ENCODE measurements around the gene EML2. TPM values are rescaled to one million over a fixed set of nuclear protein-coding genes. Genes with fewer than 3 reads are reported as not detected.

The EML2 gene
- total RNA-seq, 1 experiment from 2014 or later, result 36.2 TPM

DNA sequence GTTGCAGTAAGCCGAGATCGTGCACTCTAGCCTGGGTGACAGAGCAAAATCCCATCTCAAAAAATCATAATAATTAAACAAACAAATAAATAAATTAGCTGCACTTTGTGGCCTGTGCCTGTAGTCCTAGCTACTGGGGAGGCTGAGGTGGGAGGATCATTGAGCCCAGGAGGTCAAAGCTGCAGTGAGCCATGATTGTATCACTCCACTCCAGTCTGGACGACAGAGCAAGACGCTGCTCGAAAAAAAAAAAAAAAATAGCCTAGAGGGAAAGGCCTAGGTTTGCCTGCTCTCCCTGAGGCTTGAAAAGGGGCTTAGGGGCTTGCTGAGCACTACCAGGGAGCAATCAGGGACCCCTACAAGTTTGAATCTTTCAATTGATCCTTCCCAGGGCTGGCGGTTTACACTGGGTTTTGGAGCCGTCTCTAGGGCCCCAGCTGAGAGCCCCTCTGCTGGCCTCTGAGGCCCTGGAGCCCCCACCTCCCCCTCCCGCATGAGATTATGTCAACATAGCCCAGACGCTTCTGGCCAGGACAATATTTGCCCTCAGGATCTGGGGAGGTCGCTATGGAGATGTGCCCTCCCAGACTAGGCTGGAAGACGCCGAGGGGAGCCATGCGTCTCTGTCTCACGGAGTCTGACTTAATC lies 18.4 kb upstream of the EML2 start:
- DNase-seq (ENCODE audit: low read depth), result no peak
- in situ Hi-C loops (cut with HindIII; ENCODE audit: low pct_unique_long_range_greater_than_20kb, low sequenced_read_pairs), result no loop called here

GRCh38 chr19:45655073-45655472 lies 15.9 kb upstream of the EML2 start:
- DNase-seq (ENCODE audit: low read depth), result no peak
- in situ Hi-C loops (cut with HindIII; ENCODE audit: low pct_unique_long_range_greater_than_20kb, low sequenced_read_pairs), result no loop called here

DNA sequence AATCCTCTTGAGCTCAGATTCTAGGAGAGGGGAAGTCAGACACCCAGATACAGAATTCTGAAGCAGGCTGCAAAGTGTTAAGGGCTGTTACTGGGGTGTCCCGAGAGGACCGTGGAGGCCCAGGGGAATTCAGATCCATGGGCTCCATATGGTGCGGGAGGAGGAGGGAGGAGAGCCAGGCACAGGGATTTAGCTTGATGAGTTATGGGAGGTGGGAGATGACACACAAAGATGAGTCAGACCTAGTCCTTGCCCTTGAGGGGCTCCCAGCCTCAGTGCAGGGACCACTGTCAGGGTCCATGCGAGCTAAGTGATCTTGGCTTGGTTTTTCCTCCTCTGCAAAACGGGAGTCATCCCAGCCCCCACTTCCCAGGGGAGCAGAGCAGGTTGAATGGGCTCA lies 14.4 kb upstream of the EML2 start:
- in situ Hi-C loops (cut with HindIII; ENCODE audit: low pct_unique_long_range_greater_than_20kb, low sequenced_read_pairs), result no loop called here
- DNase-seq (ENCODE audit: low read depth), result no peak

DNA sequence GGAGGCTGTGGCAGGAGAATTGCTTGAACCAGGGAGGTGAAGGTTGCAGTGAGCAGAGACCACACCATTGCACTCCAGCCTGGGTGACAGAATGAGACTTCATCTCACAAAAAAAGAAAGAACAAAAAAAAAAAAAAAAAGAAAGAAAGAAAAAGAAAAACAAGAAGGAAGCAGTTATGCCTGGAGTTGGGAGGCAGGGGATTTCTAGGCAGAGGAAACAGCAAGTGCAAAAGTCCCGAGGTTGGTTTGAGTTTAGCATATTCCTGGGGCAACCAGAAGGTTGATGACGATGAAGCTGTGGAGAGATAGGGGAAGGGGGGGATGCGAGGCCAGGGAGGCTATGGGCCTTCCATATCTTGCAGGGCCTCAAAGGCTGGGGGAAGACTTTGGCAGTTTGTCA lies 11.5 kb upstream of the EML2 start:
- in situ Hi-C loops (cut with HindIII; ENCODE audit: low pct_unique_long_range_greater_than_20kb, low sequenced_read_pairs), result no loop called here
- DNase-seq (ENCODE audit: low read depth), result no peak

DNA sequence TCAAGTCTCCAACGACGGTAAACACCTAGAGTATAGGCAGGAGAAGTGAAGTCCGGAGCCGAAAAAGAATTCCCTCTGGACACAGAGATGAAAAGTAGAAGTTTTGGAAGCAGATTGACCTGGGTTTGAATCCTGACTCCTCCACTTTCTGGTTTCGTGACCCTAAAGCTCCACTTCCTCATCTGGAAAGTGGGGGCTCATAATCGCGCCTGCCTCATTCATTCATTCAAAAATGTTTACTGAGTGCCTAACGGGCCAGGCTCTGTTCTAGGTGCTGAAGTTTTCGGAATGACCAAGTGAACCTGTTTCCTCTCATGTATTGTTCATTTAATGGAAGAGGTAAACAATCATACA lies 7.1 kb upstream of the EML2 start:
- DNase-seq (ENCODE audit: low read depth), result no peak
- in situ Hi-C loops (cut with HindIII; ENCODE audit: low pct_unique_long_range_greater_than_20kb, low sequenced_read_pairs), result no loop called here

DNA sequence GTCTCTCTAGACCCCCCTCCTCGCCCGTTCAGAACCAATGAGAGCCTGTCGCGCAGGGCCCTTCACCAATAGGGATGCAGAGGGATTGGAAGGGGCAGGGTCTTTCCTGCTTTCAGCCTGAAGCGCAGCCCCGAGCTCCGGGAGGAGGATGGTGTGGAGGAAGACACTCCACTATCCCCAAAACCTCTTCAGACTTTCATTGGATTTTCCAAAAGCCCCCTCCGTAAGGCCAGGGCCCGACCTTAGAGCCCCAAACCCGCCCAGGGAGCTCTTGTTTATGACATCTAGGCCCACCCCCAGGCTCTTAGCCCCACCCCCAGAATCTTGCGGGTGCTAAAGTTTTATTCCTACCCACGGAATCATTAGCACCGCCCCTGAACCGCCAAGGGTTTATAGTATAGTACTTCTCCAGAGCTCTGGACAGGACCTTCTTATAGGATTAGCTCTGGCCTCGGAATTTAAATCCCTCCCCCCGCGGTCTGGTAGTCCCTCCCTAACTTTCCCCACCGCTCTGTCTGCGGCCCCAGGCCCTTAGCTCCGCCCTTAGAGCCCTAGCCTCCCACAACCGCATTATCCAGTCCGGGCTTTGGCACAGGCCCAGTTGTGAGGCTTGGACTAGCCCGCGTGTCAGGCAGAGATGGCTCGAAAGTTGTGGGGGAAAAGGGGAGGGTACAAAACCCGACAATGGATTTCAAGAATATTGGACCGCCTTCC lies 6.6 kb upstream of the EML2 start:
- in situ Hi-C loops (cut with HindIII; ENCODE audit: low pct_unique_long_range_greater_than_20kb, low sequenced_read_pairs), result no loop called here
- DNase-seq (ENCODE audit: low read depth), result no peak

- in situ Hi-C loops (cut with HindIII; ENCODE audit: low pct_unique_long_range_greater_than_20kb, low sequenced_read_pairs), result no loop called here
- DNase-seq (ENCODE audit: low read depth), result no peak
These were observed 6.0 kb upstream of the EML2 start for GRCh38 chr19:45645068-45645630.

- no peak for DNase-seq (ENCODE audit: low read depth)
- in situ Hi-C loops (cut with HindIII; ENCODE audit: low pct_unique_long_range_greater_than_20kb, low sequenced_read_pairs), result no loop called here
These were observed 5.0 kb upstream of the EML2 start for GRCh38 chr19:45643927-45644771.

- in situ Hi-C loops (cut with HindIII; ENCODE audit: low pct_unique_long_range_greater_than_20kb, low sequenced_read_pairs), result no loop called here
- DNase-seq (ENCODE audit: low read depth), result peak; percentile 90
These were observed 4.1 kb upstream of the EML2 start for GRCh38 chr19:45643024-45643926.

DNA sequence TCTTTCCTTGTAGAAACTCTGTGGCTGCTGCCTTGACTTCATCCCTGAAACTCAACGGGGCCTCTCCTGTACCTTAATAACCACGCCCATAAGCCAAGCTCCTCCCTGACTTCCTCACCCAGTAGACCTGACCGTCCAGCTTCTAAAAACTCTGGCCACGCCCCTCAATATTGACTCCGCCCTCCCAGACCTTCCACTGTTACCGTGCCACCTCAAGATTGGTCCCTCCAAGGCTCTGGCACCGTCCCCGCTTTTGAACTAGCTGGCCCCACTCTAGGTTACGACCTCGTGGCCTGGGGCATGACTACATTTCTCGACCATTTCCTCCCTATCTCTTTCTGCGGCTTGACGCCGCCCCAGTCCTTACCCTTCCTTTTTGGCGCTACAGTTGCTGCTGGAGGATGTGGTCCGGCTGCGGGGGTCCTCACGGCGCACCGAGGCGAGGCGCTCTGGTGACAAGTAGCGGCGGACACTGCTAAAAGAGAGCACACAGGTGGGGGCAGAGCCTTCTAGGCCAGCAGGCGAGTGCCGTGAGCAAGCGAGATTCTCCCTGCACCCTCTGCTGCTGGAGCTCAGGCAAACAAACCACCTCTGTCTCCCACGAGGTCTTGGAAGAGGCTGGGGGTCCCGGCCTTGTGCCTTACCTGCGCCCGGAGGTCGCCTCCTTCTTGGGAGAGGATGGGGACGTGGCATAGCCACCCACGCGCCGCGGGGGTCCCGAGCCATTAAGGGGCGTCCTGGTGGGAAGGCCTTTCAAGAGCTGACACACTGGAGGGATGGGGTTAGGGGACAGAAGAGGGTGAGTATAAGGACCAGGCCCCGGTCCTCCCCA lies 2.3 kb upstream of the EML2 start:
- peak; percentile 98 for DNase-seq (ENCODE audit: low read depth)
- in situ Hi-C loops (cut with HindIII; ENCODE audit: low pct_unique_long_range_greater_than_20kb, low sequenced_read_pairs), result no loop called here

- peak; percentile 96 for DNase-seq (ENCODE audit: low read depth)
- in situ Hi-C loops (cut with HindIII; ENCODE audit: low pct_unique_long_range_greater_than_20kb, low sequenced_read_pairs), result no loop called here
These were observed 1.7 kb upstream of the EML2 start for GRCh38 chr19:45640849-45641273.

DNA sequence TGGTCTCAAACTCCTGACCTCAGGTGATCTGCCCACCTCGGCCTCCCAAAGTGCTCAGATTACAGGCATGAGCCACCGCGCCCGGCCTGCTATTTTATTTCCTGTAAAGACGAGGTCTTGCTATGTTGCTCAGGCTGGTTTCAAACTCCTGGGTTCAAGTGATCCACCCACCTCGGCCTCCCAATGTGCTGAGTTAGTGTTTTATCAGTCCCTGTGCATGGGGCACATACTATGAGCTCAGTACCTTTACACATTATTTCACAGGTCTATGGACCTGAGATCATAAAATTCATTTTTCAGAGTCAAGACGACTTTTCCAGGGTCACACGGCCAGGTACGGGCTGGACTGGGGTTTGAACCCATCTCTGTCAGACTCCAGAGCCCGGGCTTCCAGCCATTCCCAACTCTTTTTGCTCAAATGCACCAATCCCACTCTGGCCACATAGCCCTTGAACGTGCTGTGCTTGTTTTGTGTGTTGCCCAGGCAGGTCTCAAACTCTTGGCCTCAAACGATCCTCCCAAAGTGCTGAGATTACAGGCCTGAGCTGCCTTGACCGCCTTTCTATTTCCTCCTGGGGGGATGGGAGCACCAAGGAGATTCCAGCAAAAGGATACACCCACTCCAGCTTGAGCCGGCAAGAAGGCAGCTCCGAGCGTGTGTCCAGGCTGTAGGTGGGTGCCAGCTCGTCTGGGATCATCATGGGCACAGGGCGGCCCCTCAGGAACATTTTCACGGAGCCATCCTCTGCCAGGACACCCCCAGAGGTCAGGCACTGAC lies 1.1 kb downstream of the EML2 start:
- DNase-seq (ENCODE audit: low read depth), result peak; percentile 62
- in situ Hi-C loops (cut with HindIII; ENCODE audit: low pct_unique_long_range_greater_than_20kb, low sequenced_read_pairs), result no loop called here

DNA sequence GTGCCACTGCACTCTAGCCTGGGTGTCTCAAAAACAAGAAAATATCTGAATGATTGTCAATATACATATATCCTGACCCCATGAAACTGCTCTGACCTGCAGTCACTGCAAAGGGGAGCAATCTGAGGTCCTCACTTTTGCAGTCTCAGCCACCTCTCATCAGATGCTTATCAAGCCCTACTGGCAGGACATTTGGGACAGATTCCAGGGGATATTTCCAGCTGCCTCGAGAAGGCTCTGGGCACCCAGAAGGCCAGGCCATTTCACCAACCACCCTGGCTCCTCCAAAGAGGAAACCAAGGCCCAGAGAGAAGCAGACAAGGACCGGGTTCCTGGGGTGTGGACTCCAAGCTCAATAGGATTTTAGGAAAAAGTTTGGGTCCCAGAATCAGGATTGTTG lies 2.3 kb downstream of the EML2 start:
- DNase-seq (ENCODE audit: low read depth), result no peak
- in situ Hi-C loops (cut with HindIII; ENCODE audit: low pct_unique_long_range_greater_than_20kb, low sequenced_read_pairs), result no loop called here

DNA sequence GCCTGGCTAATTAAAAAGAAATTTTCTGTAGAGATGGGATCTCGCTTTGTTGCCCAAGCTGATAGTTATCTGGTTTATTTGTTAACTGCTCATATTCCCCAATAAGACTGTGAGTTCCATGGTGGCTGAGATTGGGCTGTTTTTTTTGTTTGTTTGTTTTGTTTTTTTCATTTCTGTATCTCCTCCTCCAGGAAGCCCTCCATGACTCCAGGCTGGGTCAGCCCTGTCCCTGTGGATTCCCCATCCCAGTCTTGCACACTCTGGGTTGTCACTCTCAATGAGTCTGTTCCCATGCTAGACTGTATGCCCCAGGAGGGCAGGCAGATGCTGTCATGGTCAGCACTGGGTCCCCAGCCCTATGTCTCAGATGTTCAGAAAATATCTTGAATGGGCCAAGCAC lies 2.9 kb downstream of the EML2 start:
- no peak for DNase-seq (ENCODE audit: low read depth)
- in situ Hi-C loops (cut with HindIII; ENCODE audit: low pct_unique_long_range_greater_than_20kb, low sequenced_read_pairs), result no loop called here

GRCh38 chr19:45632468-45633196 lies 6.6 kb downstream of the EML2 start:
- DNase-seq (ENCODE audit: low read depth), result peak; percentile 91
- in situ Hi-C loops (cut with HindIII; ENCODE audit: low pct_unique_long_range_greater_than_20kb, low sequenced_read_pairs), result no loop called here

DNA sequence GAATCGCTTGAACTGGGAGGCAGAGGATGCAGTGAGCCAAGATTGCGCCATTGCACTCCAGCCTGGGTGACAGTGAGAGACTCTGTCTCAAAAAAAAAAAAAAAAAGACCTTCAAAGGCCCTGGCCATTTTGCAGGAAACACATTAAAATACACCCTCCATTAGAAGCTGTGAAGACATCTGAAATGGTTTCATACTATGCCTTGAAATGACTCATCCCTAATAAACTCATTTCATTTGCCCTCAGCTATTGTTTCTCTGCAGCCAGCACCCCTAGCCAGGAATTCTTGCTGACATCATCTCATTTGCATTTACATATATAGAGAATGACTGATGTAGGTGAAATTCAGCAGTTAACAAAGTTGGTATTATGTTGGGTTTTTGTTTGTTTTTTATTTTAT lies 8.7 kb downstream of the EML2 start:
- DNase-seq (ENCODE audit: low read depth), result peak; percentile 87
- in situ Hi-C loops (cut with HindIII; ENCODE audit: low pct_unique_long_range_greater_than_20kb, low sequenced_read_pairs), result no loop called here

Measured in Caki2 (cell line).